HG03571 (cell line): ENCODE measurements around the gene ZCCHC24.

ENCODE experiments used
- ATAC-seq: cut with Tn5 transposase; IDR thresholded peaks from one replicate; pipeline ENCODE4 v1.9.1; 2021; ENCODE audit not compliant: unreplicated experiment

ZCCHC24 gene

GRCh38 chr10:79372871-79373270 lies 72.6 kb downstream of the ZCCHC24 start:
- ATAC-seq, result no peak

- no peak for ATAC-seq
These were observed 77.8 kb downstream of the ZCCHC24 start for GRCh38 chr10:79367426-79368189.

- ATAC-seq, result no peak
These were observed 83.6 kb downstream of the ZCCHC24 start for GRCh38 chr10:79361726-79362397.

- no peak for ATAC-seq
These were observed 84.7 kb downstream of the ZCCHC24 start for GRCh38 chr10:79360499-79361342.

- ATAC-seq, result no peak
These were observed 85.5 kb downstream of the ZCCHC24 start for GRCh38 chr10:79359816-79360498.

- no peak for ATAC-seq
These were observed 86.6 kb downstream of the ZCCHC24 start for GRCh38 chr10:79358811-79359210.

- no peak for ATAC-seq
These were observed 88.2 kb downstream of the ZCCHC24 start for GRCh38 chr10:79357180-79357579.

GRCh38 chr10:79356104-79356503 lies 89.3 kb downstream of the ZCCHC24 start:
- ATAC-seq, result no peak

- ATAC-seq, result no peak
These were observed 89.9 kb downstream of the ZCCHC24 start for GRCh38 chr10:79355420-79356017.

GRCh38 chr10:79354615-79355014 lies 90.8 kb downstream of the ZCCHC24 start:
- no peak for ATAC-seq

- ATAC-seq, result no peak
These were observed 91.3 kb downstream of the ZCCHC24 start for GRCh38 chr10:79354141-79354540.

- ATAC-seq, result no peak
These were observed 91.7 kb downstream of the ZCCHC24 start for GRCh38 chr10:79353726-79354125.

GRCh38 chr10:79353000-79353406 lies 92.4 kb downstream of the ZCCHC24 start:
- ATAC-seq, result no peak

- ATAC-seq, result no peak
These were observed 93.2 kb downstream of the ZCCHC24 start for GRCh38 chr10:79352035-79352877.

GRCh38 chr10:79351332-79351731 lies 94.1 kb downstream of the ZCCHC24 start:
- ATAC-seq, result no peak

GRCh38 chr10:79350407-79351154 lies 94.8 kb downstream of the ZCCHC24 start:
- no peak for ATAC-seq

GRCh38 chr10:79349766-79350406 lies 95.5 kb downstream of the ZCCHC24 start:
- no peak for ATAC-seq

GRCh38 chr10:79349072-79349491 lies 96.3 kb downstream of the ZCCHC24 start:
- no peak for ATAC-seq

- ATAC-seq, result no peak
These were observed 96.8 kb downstream of the ZCCHC24 start for GRCh38 chr10:79348640-79348988.
